ENCODE data around the gene SLC35B2. TPM values are rescaled to one million over a fixed set of nuclear protein-coding genes. Genes with fewer than 3 reads are reported as not detected.
A peak's percentile ranks its signal among the peaks of the same experiment; 100 is the strongest.

The SLC35B2 gene
- total and polyA plus RNA-seq, 10 of the 15 experiments (the other 5 are each of a cell fraction or from before 2014, with no cell fraction given) = 11.3 to 45.4 (median 33.8) TPM

DNA sequence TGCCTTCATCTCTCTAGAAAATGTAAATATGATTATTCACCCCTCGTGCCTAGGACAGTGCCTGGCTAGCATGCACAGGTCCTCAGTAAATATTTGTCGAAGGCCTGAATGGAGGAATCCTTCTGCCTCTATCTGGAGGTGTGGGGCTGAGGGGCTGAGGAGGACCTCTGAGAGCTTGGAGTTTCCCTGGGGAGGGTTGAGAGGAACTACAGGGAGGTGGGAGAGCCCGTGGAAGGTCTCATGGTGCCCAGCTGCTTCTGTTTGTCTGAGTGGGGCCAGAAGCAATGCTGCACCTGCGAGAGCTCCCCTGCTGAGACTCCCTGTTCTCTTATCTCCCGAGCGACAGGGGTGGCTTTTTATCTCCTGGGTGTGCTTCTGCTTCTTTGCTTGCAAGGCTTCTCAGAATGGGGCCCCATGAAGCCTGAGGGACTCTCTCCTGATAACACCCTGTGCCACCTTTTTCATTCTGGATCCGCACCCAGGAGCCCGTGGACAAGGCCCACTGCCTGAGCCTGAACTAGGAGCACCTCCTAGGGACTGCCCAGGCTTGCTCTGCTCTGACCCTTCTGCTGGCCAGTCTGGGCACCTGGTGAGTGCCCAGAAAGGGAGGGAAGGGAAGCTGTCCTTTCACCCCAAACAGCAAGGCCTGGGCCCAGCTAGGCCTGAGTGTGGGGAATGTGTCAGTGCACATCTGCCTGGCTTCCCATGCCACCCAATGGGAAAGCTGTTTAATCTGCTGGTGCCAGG is 31.6 kb downstream of the SLC35B2 start:
- BruUV-seq (replicated peaks) = no TSS peak

More for the DNA sequence above, 31.6 kb downstream of the SLC35B2 start:
- H3K4me1 ChIP-seq (ENCODE audit: control insufficient read depth, insufficient read depth, low read length) = peaks cover 22% of the 10 kb centered on the region
- H3K4me3 ChIP-seq = peak overlapping the region; percentile 83; the same call in 1 of the 2 replicates
- H3K9ac ChIP-seq (ENCODE audit: control insufficient read depth, insufficient read depth, low read length) = peak overlapping the region; percentile 17; the same call in 1 of the 2 replicates
- FAIRE-seq (no peak), DNase-seq (ENCODE audit: low read depth, low spot score) (no peak), ATAC-seq (no peak)
- 89% methylated on average over 8 of the region's 8 CpGs for WGBS (ENCODE audit: insufficient coverage, insufficient replicate concordance, low lambda C conversion rate, missing lambda C conversion rate)
- POLR2A ChIA-PET = interaction anchor here (0.5 to 2.9 kb wide), 5 partner anchors 10 to 592 kb away, joined by 3 to 27 read pairs (median 4); no protein-coding TSS in a partner anchor
- no peaks in the 10 kb centered on the region for H3K9me3 ChIP-seq (replicated peaks; ENCODE audit: control insufficient read depth, insufficient read depth, low read length)
- H3K36me3 ChIP-seq (ENCODE audit: control insufficient read depth in 2 of 2, insufficient read depth in 2 of 2, low read length in 1 of 2) = peaks cover 0 to 10% of the 10 kb centered on the region in 2 experiments; a peak in 2 of 4 replicates
- peak overlapping the region; percentile 56; the same call in 1 of the 2 replicates for H3K4me2 ChIP-seq (ENCODE audit: control insufficient read depth, insufficient read depth)
- RAD21 ChIA-PET (ENCODE audit: unreplicated experiment) = interaction anchor here (3.0 to 4.5 kb wide), 2 partner anchors 9 to 53 kb away, joined by 21 to 23 read pairs; no protein-coding TSS in a partner anchor
- TF ChIP-seq, protein P1, sequence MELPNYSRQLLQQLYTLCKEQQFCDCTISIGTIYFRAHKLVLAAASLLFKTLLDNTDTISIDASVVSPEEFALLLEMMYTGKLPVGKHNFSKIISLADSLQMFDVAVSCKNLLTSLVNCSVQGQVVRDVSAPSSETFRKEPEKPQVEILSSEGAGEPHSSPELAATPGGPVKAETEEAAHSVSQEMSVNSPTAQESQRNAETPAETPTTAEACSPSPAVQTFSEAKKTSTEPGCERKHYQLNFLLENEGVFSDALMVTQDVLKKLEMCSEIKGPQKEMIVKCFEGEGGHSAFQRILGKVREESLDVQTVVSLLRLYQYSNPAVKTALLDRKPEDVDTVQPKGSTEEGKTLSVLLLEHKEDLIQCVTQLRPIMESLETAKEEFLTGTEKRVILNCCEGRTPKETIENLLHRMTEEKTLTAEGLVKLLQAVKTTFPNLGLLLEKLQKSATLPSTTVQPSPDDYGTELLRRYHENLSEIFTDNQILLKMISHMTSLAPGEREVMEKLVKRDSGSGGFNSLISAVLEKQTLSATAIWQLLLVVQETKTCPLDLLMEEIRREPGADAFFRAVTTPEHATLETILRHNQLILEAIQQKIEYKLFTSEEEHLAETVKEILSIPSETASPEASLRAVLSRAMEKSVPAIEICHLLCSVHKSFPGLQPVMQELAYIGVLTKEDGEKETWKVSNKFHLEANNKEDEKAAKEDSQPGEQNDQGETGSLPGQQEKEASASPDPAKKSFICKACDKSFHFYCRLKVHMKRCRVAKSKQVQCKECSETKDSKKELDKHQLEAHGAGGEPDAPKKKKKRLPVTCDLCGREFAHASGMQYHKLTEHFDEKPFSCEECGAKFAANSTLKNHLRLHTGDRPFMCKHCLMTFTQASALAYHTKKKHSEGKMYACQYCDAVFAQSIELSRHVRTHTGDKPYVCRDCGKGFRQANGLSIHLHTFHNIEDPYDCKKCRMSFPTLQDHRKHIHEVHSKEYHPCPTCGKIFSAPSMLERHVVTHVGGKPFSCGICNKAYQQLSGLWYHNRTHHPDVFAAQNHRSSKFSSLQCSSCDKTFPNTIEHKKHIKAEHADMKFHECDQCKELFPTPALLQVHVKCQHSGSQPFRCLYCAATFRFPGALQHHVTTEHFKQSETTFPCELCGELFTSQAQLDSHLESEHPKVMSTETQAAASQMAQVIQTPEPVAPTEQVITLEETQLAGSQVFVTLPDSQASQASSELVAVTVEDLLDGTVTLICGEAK (IDR thresholded peaks at IDR 0.05; ENCODE audit: borderline replicate concordance) = no peak
- TF ChIP-seq NFYB (IDR thresholded peaks at IDR 0.05; ENCODE audit: insufficient read depth, low read depth, low read length) = no peak
- TF ChIP-seq BACH1 (IDR thresholded peaks at IDR 0.05; ENCODE audit: borderline replicate concordance) = no peak
- TF ChIP-seq CHD2 (IDR thresholded peaks at IDR 0.05; ENCODE audit: borderline replicate concordance, low read depth, low read length) = no peak
- no peak for TF ChIP-seq NKRF (conservative IDR thresholded peaks at IDR 0.05)
- TF ChIP-seq ATF2 (IDR thresholded peaks at IDR 0.05; ENCODE audit: low read length) = no peak
- peaks cover 31% of the 10 kb centered on the region for H3K79me2 ChIP-seq (ENCODE audit: control insufficient read depth, insufficient read depth, low read length)
- H3K27me3 ChIP-seq (replicated peaks in 1 of 2; ENCODE audit: control insufficient read depth in 2 of 2, insufficient read depth in 2 of 2, low read length in 1 of 2) = no peaks in the 10 kb centered on the region
- SMC1A ChIA-PET (ENCODE audit: uncharacterized antibody, unreplicated experiment) = interaction anchor here (0.6 to 2.3 kb wide), 5 partner anchors 9 to 53 kb away, joined by 3 to 18 read pairs (median 6); no protein-coding TSS in a partner anchor
- no peaks in the 10 kb centered on the region for H4K20me1 ChIP-seq (ENCODE audit: control insufficient read depth, insufficient read depth)
- CTCF ChIA-PET = interaction anchor here (1.5 to 6.0 kb wide), 6 partner anchors 11 to 52 kb away, joined by 4 to 95 read pairs (median 23); partner anchors contain the start of gene HSP90AB1
- in situ Hi-C loops (cut with MboI) (no loop called here), intact Hi-C loops (cut with micrococcal nuclease; ENCODE audit: unreplicated experiment) (no loop called here)
- no peak overlapping the region for H3K27ac ChIP-seq (ENCODE audit: control insufficient read depth, insufficient read depth)
- H2AFZ ChIP-seq (ENCODE audit: control insufficient read depth, low read depth, low read length) = no peak overlapping the region

All from GM12878 (cell line).